Epithelial cell of proximal tubule (primary cell): ENCODE data around the gene LRRC8E. TPM values are rescaled to one million over a fixed set of nuclear protein-coding genes. Genes with fewer than 3 reads are reported as not detected.

ENCODE experiments used
- DNase-seq: peaks from one replicate; pipeline ENCODE4 v3.0.0-alpha.2; 2011; ENCODE audit warnings: low read depth
- H3K4me3 ChIP-seq: 2 replicates; pipeline ENCODE4 v1.5.1; 2011; ENCODE audit warnings: low read depth, mild to moderate bottlenecking, low read length
- total RNA-seq: library from RNA; depleted of rRNA; stranded (reverse); fragments of >200 nt; gene quantifications from 2 replicates; pipeline ENCODE4 v1.2.3, GENCODE V29; 2015
- TF ChIP-seq, protein P1 (sequence below): conservative IDR thresholded peaks from 2 replicates; pipeline ENCODE4 v1.5.1; 2012; ENCODE audit warnings: low read depth, mild to moderate bottlenecking, low read length

The LRRC8E gene
- total RNA-seq, 1 donor from 2014 or later: 11.9 TPM

GRCh38 chr19:7900401-7900870 is 12.1 kb downstream of the LRRC8E start:
- TF ChIP-seq, protein P1, sequence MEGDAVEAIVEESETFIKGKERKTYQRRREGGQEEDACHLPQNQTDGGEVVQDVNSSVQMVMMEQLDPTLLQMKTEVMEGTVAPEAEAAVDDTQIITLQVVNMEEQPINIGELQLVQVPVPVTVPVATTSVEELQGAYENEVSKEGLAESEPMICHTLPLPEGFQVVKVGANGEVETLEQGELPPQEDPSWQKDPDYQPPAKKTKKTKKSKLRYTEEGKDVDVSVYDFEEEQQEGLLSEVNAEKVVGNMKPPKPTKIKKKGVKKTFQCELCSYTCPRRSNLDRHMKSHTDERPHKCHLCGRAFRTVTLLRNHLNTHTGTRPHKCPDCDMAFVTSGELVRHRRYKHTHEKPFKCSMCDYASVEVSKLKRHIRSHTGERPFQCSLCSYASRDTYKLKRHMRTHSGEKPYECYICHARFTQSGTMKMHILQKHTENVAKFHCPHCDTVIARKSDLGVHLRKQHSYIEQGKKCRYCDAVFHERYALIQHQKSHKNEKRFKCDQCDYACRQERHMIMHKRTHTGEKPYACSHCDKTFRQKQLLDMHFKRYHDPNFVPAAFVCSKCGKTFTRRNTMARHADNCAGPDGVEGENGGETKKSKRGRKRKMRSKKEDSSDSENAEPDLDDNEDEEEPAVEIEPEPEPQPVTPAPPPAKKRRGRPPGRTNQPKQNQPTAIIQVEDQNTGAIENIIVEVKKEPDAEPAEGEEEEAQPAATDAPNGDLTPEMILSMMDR: no peak
- DNase-seq: no peak
- no peak overlapping the region for H3K4me3 ChIP-seq

- H3K4me3 ChIP-seq: no peak overlapping the region
- no peak for DNase-seq
- TF ChIP-seq, protein P1: no peak
These were observed 12.6 kb downstream of the LRRC8E start for GRCh38 chr19:7900931-7901330.

DNA sequence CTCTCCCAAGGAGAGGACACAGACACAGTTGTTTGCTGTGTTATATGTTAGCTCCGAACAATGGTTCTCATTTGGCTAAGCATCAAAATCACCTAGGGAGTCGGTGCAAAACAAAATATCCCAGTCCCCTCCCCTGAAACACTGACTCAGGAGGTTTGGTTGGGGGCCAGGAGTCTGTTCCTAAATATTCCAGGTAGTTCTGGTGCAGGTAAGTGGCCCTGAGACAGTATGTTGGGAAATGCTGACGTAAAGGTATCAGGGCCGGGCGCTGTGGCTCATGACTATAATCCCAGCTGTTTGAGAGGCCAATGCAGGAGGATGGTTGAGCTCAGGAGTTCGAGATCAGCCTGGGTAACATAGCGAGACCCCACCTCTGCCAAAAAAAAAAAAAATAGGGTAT is 13.0 kb downstream of the LRRC8E start:
- TF ChIP-seq, protein P1: no peak
- DNase-seq: no peak
- no peak overlapping the region for H3K4me3 ChIP-seq

GRCh38 chr19:7902796-7903243 is 14.5 kb downstream of the LRRC8E start:
- DNase-seq: no peak
- TF ChIP-seq, protein P1: no peak
- H3K4me3 ChIP-seq: peak overlapping the region; percentile 72

DNA sequence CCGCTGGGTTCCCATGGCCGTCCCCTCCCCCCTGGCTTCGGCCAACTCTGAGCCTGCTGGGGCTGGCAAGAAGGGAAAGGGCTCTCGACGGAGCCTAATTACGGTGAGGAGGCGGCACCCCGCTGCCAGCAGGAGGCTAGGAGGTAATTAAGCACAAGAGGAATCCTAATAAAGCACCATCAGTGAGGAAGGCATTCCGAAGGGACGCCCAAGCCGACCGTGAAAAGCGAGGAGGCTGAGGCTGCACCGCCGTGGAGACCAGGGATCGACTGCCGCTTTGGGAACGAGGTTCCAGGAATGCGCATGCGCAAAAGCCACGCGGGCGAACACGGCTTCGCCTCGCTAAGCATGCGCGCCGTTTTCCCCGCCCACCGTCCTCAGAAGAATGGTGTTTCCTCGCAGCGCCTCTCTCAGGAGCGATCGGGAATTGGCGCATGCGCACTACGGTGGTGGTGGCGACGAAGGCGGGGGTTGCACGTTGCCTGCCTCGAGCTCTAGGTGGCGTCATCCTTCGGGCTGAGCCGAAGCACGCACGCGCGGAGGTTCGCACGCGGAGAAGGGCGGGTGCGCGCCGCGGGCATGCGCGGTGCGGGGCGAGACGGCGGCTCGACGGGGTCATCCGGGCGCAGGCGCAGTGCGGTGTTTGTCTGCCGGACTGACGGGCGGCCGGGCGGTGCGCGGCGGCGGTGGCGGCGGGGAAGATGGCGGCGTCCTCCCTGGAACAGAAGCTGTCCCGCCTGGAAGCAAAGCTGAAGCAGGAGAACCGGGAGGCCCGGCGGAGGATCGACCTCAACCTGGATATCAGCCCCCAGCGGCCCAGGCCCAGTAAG is 15.1 kb downstream of the LRRC8E start, which contains the start of gene MAP2K7:
Gene MAP2K7 (plus strand): TSS at position 634 of the 830 bp plus-strand sequence. CDS start 68 bp downstream, at position 702.
- TF ChIP-seq, protein P1: peak; percentile 39
- peak; percentile 76 for DNase-seq
- peak within 1 kb of the TSS; percentile 94 for H3K4me3 ChIP-seq

- TF ChIP-seq, protein P1: no peak
- peak overlapping the region; percentile 94 for H3K4me3 ChIP-seq
- DNase-seq: no peak
These were observed 16.0 kb downstream of the LRRC8E start for GRCh38 chr19:7904074-7905020.
